NCI-H128 (cell line): Measurements from ENCODE around the gene TET2.

Experiments
- DNase-seq: peaks from one replicate; lab custom pipeline; 2025; ENCODE audit not compliant: unreplicated experiment; lab: John Stamatoyannopoulos, UW

The TET2 gene

GRCh38 chr4:105181259-105181658, 34.6 kb downstream of the TET2 start:
- no peak for DNase-seq

DNA sequence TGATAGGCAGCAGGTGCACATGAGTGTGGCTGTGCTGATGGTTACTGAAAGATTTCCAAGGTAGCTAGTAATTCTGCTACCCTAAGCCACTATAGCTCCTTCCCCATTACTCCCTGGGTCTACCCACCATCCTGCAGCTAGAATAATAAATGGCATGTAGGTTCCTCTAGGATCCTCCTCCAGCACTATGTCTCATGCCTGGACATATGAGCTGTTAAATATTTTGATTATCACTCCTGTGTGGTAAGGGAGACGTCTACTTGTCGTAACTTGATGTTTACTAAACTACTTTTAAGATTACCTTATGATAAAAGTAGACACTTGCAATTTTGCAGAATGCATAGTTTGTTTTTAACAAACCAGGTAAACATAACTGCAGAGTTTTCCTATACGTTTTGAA, 35.5 kb downstream of the TET2 start:
- no peak for DNase-seq

GRCh38 chr4:105184316-105184980, 37.8 kb downstream of the TET2 start:
- DNase-seq = no peak

- no peak for DNase-seq
These were observed 40.1 kb downstream of the TET2 start for GRCh38 chr4:105186701-105187161.

GRCh38 chr4:105189855-105190650, 43.4 kb downstream of the TET2 start:
- no peak for DNase-seq

DNA sequence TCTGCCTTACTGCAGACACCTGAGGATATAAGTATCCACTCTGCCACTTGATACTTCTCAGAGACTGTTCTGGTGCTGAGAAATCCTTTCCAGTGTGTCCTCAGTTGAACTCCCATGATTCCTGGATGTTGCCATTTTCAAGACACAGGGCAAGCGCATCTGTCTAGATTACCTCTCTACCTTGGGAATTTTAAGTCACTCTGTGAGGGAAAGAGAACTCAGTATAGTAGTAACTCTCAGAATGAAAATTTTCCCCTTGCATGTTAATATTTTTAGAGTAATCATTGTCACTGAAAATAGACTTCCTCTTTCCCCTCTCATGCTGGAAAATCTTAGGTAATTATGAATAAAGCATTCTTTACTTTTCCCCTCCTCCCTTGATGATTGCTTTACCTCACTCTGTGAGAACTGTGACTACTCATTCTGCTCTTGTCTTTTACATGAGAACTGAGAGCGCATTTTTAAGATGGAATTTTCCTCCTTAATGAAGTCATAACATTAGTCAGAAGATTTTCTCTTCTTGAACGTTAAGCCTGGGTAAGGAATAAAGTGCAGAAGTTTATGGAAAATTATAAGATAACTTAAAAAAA, 45.0 kb downstream of the TET2 start:
- DNase-seq = no peak

GRCh38 chr4:105192474-105192873, 45.8 kb downstream of the TET2 start:
- no peak for DNase-seq

- DNase-seq = no peak
These were observed 46.2 kb downstream of the TET2 start for GRCh38 chr4:105192910-105193309.

GRCh38 chr4:105193536-105193935, 46.9 kb downstream of the TET2 start:
- DNase-seq = no peak

DNA sequence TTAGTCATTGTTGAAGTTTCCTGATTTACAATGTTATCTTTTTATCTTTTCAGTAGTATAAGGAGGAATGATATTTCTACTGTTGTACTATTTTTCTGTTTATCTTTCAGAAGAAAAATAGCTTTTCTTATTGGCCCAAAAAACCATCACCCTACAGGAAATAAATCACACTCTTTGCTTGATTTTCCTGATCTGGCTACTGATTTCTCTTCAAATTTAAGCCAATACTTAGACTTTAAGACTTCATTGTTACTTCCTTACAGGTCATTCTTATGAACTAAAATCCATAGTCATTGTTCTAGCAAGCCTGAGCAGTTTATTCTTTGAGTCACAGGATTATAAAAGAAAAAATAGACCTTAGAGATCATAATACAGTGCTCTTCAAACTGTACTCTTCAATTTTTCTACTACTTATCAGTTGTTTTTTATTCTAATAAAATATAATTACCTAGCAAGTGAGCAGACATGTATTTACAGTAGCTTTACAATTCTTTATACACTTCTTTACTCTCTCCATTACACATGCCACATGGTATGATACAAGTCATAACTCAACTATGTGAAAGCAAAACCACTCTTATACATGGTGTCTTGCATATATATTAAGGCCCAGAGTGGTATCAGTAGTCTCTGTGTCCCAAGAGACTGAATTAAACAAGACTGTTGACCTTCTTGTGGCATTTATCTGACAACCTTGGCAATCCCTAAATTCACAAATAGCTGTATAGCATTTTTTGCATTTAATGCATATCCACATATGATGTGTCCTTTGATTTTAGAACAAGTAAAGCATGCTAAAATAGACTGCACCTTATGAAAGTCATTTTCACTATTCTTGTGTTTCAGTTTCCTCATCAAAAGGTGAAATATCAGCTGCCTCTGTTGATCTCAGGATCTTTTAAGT, 47.9 kb downstream of the TET2 start:
- no peak for DNase-seq

- no peak for DNase-seq
These were observed 50.0 kb downstream of the TET2 start for GRCh38 chr4:105196523-105197145.

DNA sequence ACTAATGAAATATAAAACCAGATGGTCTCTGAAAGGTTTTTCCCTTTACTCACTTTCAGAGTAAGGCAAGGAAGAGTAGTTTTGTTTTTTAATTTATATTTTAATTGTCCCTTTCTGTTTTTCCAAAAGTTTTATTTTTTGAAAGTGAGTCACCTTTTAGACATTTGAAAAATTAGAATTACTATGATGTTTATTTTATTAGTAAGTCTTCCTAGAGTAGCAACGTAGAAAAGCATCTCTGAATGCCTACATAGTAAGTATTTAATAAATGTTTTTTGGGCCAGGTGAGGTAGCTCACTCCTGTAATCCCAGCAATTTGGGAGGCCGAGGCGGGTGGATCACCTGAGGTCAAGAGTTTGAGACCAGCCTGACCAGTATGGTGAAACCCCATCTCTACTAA, 51.1 kb downstream of the TET2 start:
- DNase-seq = no peak

GRCh38 chr4:105198541-105198940, 51.9 kb downstream of the TET2 start:
- DNase-seq = no peak

GRCh38 chr4:105206214-105206613, 59.5 kb downstream of the TET2 start:
- no peak for DNase-seq

DNA sequence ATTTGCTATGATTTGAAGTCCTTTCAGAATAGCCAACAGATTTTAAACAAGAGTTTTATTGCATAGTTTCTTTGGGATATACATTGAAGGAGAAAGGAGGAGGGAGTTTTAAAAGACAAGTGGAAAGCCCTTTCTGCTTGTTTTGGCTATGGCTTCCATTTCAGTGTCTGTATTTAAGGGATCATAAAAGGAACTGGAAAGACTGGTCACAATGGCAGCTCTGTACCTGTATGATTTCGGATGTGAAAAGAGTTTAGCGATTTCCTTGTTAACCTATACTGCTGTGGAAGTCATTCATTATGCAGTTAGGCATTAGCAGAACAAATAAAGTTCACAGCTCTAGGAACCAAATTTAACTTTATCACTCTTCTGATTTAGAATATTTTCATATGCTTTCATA, 60.7 kb downstream of the TET2 start:
- no peak for DNase-seq

DNA sequence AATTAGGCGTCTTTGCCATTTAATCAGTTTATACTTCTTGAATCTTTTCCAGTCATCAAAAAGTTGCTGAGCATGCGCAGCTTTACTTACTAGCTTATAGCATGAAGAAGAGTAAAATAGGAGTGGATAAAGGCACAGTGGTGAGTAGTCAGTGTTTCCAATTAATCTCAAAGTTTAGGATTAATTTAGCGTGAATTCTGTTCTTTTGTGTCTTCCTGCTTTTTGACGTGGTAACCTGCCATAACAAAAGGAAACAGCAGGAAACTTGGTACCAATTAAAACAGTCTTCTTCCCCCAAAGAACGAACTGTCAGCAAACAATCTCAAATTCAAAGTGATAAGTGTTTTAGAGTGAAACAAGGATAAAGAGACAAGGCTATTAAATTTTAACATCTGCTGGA, 61.9 kb downstream of the TET2 start:
- no peak for DNase-seq

DNA sequence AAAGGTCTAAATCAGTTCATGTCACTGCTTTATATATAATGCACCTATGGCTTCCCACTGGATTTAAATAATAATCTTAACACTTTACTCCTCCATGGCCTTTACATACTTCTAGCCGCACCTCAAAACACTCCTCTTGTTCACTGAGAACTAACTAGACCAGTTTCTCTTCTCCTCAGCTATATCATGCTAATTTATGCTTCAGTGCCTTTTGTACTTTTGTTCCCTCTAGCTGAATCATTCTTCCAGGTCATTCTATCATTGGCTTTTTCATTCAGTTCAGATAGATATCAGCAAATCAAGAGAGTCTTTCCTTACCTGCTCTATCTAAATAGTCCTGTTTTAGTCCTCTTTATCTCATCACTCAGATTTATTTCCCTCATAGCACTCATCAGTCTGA, 64.2 kb downstream of the TET2 start:
- no peak for DNase-seq

GRCh38 chr4:105215609-105216313, 69.1 kb downstream of the TET2 start:
- no peak for DNase-seq

GRCh38 chr4:105225500-105225899, 78.8 kb downstream of the TET2 start:
- DNase-seq = no peak

DNA sequence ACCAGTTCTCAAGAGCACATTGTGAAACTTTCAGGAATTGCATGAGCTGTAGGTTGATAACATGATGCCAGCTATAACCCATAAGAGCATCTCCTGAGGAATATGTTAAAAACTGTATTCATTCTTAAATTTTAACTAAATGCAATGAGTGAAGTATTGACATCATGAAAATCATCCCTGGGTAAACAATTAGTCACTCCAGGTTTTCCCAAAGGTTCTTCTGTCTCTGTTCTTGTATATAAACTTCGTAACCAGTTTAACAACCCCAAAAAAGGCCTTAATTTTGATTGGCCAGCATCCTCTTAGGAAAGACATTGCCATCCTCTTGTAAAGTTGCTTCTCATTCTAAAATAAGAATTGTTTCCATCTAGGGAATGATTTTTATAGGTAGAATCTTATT, 80.4 kb downstream of the TET2 start:
- no peak for DNase-seq
